Measurements from ENCODE around the gene TRIM8.

DNA sequence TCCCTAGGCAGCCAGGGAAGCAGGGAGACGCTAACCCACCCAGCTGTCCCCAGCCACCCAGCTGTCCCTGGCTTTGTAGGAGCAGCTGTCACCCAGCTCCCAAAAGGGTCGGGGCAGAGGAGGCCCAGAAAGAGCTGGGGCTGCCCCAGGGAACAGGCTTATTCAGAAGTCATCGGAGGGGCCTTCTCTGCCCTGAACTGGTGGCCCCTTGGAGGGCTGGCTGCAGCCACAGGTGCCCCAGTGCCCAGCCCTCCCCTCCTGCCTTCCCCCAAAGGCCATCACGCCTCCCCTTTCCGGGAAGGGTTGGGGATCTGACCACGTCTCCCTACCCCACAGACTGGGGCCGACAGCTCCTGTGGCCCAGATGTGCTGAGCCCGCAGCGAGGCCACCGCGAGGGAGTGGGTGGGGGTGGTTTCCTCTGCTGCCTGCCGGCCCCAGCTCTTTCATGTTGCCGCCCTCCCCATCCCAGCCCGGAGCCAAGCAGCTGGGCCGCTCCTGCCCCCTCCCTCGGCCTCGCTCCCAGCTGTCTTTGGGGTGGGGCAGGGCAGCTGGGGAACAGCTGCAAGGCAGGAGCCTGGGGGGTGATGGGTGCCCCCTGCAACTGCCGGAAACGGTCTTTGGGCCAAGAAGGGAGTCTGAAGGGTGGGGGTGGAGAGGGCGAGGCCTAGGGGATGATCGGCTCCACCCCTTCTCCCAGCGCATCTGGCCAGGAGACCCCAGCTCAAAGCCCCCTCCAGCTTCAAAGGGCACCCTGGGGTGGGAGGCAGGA is 16.8 kb downstream of the TRIM8 start:
- TF ChIP-seq EZH2phosphoT487 (IDR thresholded peaks at IDR 0.05; ENCODE audit: insufficient read depth, low read depth) (no peak), EZH2 (IDR thresholded peaks at IDR 0.05; ENCODE audit: insufficient read depth, poor library complexity, severe bottlenecking) (no peak)

All from GM23248 (cell line).